Liver (tissue), 9 donors: ENCODE data around the gene C2. TPM values are rescaled to one million over a fixed set of nuclear protein-coding genes. Genes with fewer than 3 reads are reported as not detected.

Experiments used
- DNase-seq: peaks from one replicate; pipeline ENCODE4 v3.0.0-alpha.2; 2017; ENCODE audit warnings: low spot score
- H3K27ac ChIP-seq, 2 donors: one replicate each; pipeline ENCODE4 v1.7.0; 2013; ENCODE audit warnings: inconsistent platforms in 2 of 2, low read length in 2 of 2, control low read depth in 1 of 2, low read depth in 1 of 2, mild to moderate bottlenecking in 1 of 2
- H3K27me3 ChIP-seq, 4 donors: one replicate each; pipeline versions ENCODE4 v1.6.1 to v1.7.0; 2013; ENCODE audit warnings: low read length in 3 of 4, inconsistent platforms in 1 of 4, mild to moderate bottlenecking in 1 of 4, moderate library complexity in 1 of 4; ENCODE audit not compliant: control insufficient read depth in 4 of 4, insufficient read depth in 4 of 4
- H3K36me3 ChIP-seq, 4 donors: one replicate each; pipeline versions ENCODE4 v1.6.1 to v1.7.0; 2013; ENCODE audit warnings: low read length in 3 of 4, mild to moderate bottlenecking in 3 of 4, low read depth in 1 of 4, moderate library complexity in 1 of 4; ENCODE audit not compliant: control insufficient read depth in 4 of 4, insufficient read depth in 3 of 4
- H3K4me1 ChIP-seq, 4 donors: one replicate each; pipeline versions ENCODE4 v1.6.1 to v1.7.0; 2013; ENCODE audit warnings: low read length in 3 of 4, mild to moderate bottlenecking in 3 of 4, moderate library complexity in 1 of 4; ENCODE audit not compliant: control insufficient read depth in 4 of 4, insufficient read depth in 4 of 4
- H3K4me3 ChIP-seq, 3 donors: one replicate each; pipeline versions ENCODE4 v1.6.1 to v1.7.0; 2013; ENCODE audit warnings: low read length in 3 of 3, control low read depth in 1 of 3, low read depth in 1 of 3, mild to moderate bottlenecking in 1 of 3
- H3K9ac ChIP-seq, 2 donors: one replicate each; pipeline ENCODE4 v1.7.0; 2013; ENCODE audit warnings: low read length in 2 of 2, mild to moderate bottlenecking in 2 of 2, moderate library complexity in 2 of 2, control low read depth in 1 of 2, low read depth in 1 of 2
- H3K9me3 ChIP-seq, 4 donors: one replicate each; pipeline versions ENCODE4 v1.6.1 to v1.7.0; 2013; ENCODE audit warnings: low read length in 3 of 4; ENCODE audit not compliant: control insufficient read depth in 4 of 4
- ATF3 ChIP-seq: IDR thresholded peaks from 2 replicates; pipeline ENCODE4 v1.6.1; 2016; ENCODE audit warnings: antibody characterized with exemption
- EGR1 ChIP-seq, 2 donors: IDR thresholded peaks; 2 replicates each; pipeline ENCODE4 v1.6.1; 2016 to 2018; ENCODE audit warnings: antibody characterized with exemption in 2 of 2, low read depth in 2 of 2
- FOXA1 ChIP-seq: IDR thresholded peaks from 2 replicates; pipeline ENCODE4 v1.6.1; 2016; ENCODE audit warnings: antibody characterized with exemption
- FOXA2 ChIP-seq: IDR thresholded peaks from 2 replicates; pipeline ENCODE4 v1.6.1; 2016; ENCODE audit warnings: antibody characterized with exemption
- GABPA ChIP-seq, 2 donors: IDR thresholded peaks in 1 of 2; conservative IDR thresholded peaks in 1 of 2; 2 replicates each; pipeline ENCODE4 v1.6.1; 2016; ENCODE audit warnings: antibody characterized with exemption in 2 of 2, mild to moderate bottlenecking in 1 of 2, moderate library complexity in 1 of 2
- HNF4A ChIP-seq, 2 donors: conservative IDR thresholded peaks; 2 replicates each; pipeline ENCODE4 v1.6.1; 2016; ENCODE audit warnings: antibody characterized with exemption in 2 of 2, mild to moderate bottlenecking in 2 of 2
- HNF4G ChIP-seq: IDR thresholded peaks from 2 replicates; pipeline ENCODE4 v1.6.1; 2016; ENCODE audit warnings: antibody characterized with exemption
- JUND ChIP-seq, 2 donors: IDR thresholded peaks; 2 replicates each; pipeline ENCODE4 v1.6.1; 2016; ENCODE audit warnings: antibody characterized with exemption in 2 of 2
- NR2F2 ChIP-seq: IDR thresholded peaks from 2 replicates; pipeline ENCODE4 v1.6.1; 2016; ENCODE audit warnings: antibody characterized with exemption
- RAD21 ChIP-seq, 2 donors: IDR thresholded peaks; 2 replicates each; pipeline ENCODE4 v1.6.1; 2016; ENCODE audit warnings: antibody characterized with exemption in 2 of 2, mild to moderate bottlenecking in 2 of 2
- RXRA ChIP-seq, 2 donors: IDR thresholded peaks; 2 replicates each; pipeline ENCODE4 v1.6.1; 2017 to 2018; ENCODE audit warnings: antibody characterized with exemption in 2 of 2, mild to moderate bottlenecking in 1 of 2
- SP1 ChIP-seq: IDR thresholded peaks from 2 replicates; pipeline ENCODE4 v1.6.1; 2018; ENCODE audit warnings: antibody characterized with exemption, mild to moderate bottlenecking
- TAF1 ChIP-seq: conservative IDR thresholded peaks from 2 replicates; pipeline ENCODE4 v1.6.1; 2016; ENCODE audit warnings: antibody characterized with exemption, mild to moderate bottlenecking
- YY1 ChIP-seq: IDR thresholded peaks from 2 replicates; pipeline ENCODE4 v1.6.1; 2016; ENCODE audit warnings: antibody characterized with exemption, mild to moderate bottlenecking
- WGBS: extraction: QIAGEN DNeasy Blood & Tissue Kit; methylation state at CpG from one replicate; pipeline ENCODE4 v1.1.7; 2013; 5-methylcytosine and 5-hydroxymethylcytosine counted together
- polyA plus RNA-seq, 2 donors: library from polyadenylated mRNA; stranded (reverse) in 1 of 2; unstranded in 1 of 2; fragments of 200-250 nt in 1 of 2; fragments of >200 nt in 1 of 2; fragmentation: Nextera tagmentation in 1 of 2; extraction: Ambion mirVana in 1 of 2; gene quantifications; one replicate each; pipeline versions ENCODE4 v1.2.1 to v1.2.3, GENCODE V29; 2013 to 2015
- total RNA-seq, 2 donors: library from RNA; depleted of rRNA; stranded (reverse); fragments of >200 nt; gene quantifications; one replicate each; pipeline ENCODE4 v1.2.3, GENCODE V29; 2014
- TF ChIP-seq, protein P1 (sequence below): IDR thresholded peaks from 2 replicates; pipeline ENCODE4 v1.6.1; 2016; ENCODE audit warnings: antibody characterized with exemption
- TF ChIP-seq, protein P2 (sequence below): fragments of 150-350 bp; IDR thresholded peaks from 2 replicates; pipeline ENCODE4 v1.5.1; 2017; ENCODE audit warnings: improper control_type of control experiment, low read depth, low read length; ENCODE audit not compliant: missing input control
- TF ChIP-seq, protein P3 (sequence below): IDR thresholded peaks from 2 replicates; pipeline ENCODE4 v1.6.1; 2016; ENCODE audit warnings: antibody characterized with exemption, mild to moderate bottlenecking
- TF ChIP-seq, protein P4 (sequence below): IDR thresholded peaks from 2 replicates; pipeline ENCODE4 v1.6.1; 2016; ENCODE audit warnings: antibody characterized with exemption
- donor health status: healthy.
- donor health status: healthy.
- donor health status: healthy.
- donor health status: healthy.
- donor health status: healthy.

C2 gene
- total and polyA plus RNA-seq, 4 donors, result 212 to 522 (median 397) TPM

DNA sequence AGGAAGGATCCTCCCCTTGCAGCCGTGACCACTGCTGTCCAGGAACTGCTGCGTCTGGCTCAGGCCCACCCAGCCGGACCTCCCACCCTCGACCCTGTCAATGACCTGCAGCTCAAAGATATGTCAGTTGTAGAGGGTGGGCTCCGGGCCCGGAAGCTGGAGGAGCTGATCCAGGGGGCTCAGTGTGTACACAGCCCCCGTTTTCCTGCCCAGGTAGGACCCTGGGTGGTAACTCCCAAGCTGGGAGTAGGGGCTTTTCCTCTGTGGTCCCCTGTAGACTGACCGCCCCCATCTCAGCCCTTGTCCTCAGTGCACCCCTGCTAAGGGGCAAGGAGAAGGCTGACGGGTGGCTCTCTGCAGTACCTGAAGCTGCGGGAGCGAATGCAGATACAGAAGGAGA, 40.8 kb downstream of the C2 start:
- Histone ChIP-seq H3K27me3 (no peaks in the 10 kb centered on the region), H3K36me3 (peaks cover 18 to 55% (median 36%) of the 10 kb centered on the region in 4 donors), H3K4me3 (no peak overlapping the region), H3K27ac (no peak overlapping the region), H3K9ac (no peak overlapping the region), H3K4me1 (peaks cover 6 to 51% (median 35%) of the 10 kb centered on the region in 4 donors), H3K9me3 (no peaks in the 10 kb centered on the region)
- no peak for DNase-seq
- TF ChIP-seq NR2F2 (no peak), TAF1 (no peak), RXRA (IDR thresholded peaks at IDR 0.05) (no peak), HNF4A (conservative IDR thresholded peaks at IDR 0.05) (no peak), RAD21 (IDR thresholded peaks at IDR 0.05) (no peak), EGR1 (IDR thresholded peaks at IDR 0.05; ENCODE audit: low read depth in 2 of 2) (no peak), SP1 (no peak), FOXA2 (no peak), GABPA (IDR thresholded peaks at IDR 0.05 in 1 of 2, conservative IDR thresholded peaks at IDR 0.05 in 1 of 2) (no peak), YY1 (no peak), ATF3 (no peak), FOXA1 (no peak), HNF4G (no peak), JUND (IDR thresholded peaks at IDR 0.05) (no peak)
- TF ChIP-seq, protein P1, sequence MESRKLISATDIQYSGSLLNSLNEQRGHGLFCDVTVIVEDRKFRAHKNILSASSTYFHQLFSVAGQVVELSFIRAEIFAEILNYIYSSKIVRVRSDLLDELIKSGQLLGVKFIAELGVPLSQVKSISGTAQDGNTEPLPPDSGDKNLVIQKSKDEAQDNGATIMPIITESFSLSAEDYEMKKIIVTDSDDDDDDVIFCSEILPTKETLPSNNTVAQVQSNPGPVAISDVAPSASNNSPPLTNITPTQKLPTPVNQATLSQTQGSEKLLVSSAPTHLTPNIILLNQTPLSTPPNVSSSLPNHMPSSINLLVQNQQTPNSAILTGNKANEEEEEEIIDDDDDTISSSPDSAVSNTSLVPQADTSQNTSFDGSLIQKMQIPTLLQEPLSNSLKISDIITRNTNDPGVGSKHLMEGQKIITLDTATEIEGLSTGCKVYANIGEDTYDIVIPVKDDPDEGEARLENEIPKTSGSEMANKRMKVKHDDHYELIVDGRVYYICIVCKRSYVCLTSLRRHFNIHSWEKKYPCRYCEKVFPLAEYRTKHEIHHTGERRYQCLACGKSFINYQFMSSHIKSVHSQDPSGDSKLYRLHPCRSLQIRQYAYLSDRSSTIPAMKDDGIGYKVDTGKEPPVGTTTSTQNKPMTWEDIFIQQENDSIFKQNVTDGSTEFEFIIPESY, result no peak
- TF ChIP-seq, protein P2, sequence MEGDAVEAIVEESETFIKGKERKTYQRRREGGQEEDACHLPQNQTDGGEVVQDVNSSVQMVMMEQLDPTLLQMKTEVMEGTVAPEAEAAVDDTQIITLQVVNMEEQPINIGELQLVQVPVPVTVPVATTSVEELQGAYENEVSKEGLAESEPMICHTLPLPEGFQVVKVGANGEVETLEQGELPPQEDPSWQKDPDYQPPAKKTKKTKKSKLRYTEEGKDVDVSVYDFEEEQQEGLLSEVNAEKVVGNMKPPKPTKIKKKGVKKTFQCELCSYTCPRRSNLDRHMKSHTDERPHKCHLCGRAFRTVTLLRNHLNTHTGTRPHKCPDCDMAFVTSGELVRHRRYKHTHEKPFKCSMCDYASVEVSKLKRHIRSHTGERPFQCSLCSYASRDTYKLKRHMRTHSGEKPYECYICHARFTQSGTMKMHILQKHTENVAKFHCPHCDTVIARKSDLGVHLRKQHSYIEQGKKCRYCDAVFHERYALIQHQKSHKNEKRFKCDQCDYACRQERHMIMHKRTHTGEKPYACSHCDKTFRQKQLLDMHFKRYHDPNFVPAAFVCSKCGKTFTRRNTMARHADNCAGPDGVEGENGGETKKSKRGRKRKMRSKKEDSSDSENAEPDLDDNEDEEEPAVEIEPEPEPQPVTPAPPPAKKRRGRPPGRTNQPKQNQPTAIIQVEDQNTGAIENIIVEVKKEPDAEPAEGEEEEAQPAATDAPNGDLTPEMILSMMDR, result no peak
- TF ChIP-seq, protein P3, sequence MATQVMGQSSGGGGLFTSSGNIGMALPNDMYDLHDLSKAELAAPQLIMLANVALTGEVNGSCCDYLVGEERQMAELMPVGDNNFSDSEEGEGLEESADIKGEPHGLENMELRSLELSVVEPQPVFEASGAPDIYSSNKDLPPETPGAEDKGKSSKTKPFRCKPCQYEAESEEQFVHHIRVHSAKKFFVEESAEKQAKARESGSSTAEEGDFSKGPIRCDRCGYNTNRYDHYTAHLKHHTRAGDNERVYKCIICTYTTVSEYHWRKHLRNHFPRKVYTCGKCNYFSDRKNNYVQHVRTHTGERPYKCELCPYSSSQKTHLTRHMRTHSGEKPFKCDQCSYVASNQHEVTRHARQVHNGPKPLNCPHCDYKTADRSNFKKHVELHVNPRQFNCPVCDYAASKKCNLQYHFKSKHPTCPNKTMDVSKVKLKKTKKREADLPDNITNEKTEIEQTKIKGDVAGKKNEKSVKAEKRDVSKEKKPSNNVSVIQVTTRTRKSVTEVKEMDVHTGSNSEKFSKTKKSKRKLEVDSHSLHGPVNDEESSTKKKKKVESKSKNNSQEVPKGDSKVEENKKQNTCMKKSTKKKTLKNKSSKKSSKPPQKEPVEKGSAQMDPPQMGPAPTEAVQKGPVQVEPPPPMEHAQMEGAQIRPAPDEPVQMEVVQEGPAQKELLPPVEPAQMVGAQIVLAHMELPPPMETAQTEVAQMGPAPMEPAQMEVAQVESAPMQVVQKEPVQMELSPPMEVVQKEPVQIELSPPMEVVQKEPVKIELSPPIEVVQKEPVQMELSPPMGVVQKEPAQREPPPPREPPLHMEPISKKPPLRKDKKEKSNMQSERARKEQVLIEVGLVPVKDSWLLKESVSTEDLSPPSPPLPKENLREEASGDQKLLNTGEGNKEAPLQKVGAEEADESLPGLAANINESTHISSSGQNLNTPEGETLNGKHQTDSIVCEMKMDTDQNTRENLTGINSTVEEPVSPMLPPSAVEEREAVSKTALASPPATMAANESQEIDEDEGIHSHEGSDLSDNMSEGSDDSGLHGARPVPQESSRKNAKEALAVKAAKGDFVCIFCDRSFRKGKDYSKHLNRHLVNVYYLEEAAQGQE, result no peak
- TF ChIP-seq, protein P4, sequence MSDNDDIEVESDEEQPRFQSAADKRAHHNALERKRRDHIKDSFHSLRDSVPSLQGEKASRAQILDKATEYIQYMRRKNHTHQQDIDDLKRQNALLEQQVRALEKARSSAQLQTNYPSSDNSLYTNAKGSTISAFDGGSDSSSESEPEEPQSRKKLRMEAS, result no peak
- whole genome bisulfite sequencing, result 89% methylated on average over 11 of the region's 11 CpGs
